Tibial nerve (tissue), 4 donors: ENCODE measurements around the gene ALG12.

Experiments
- EP300 ChIP-seq, 2 donors: sonication (generic); formaldehyde crosslinking; IDR thresholded peaks; one replicate each; pipeline ENCODE4 v1.6.1; 2017; ENCODE audit warnings: antibody characterized with exemption in 2 of 2, mild to moderate bottlenecking in 1 of 2
- POLR2A ChIP-seq, 2 donors: fragments of 450-650 bp; IDR thresholded peaks; one replicate each; pipeline ENCODE4 v1.6.1; 2017; ENCODE audit warnings: antibody characterized with exemption in 2 of 2, mild to moderate bottlenecking in 2 of 2, moderate library complexity in 2 of 2
- TF ChIP-seq, protein P1 (sequence below), 5 experiments: fragments of 200-600 bp in 3 of 5; fragments of 450-650 bp in 2 of 5; sonication (generic) in 3 of 5; IDR thresholded peaks; one replicate each; pipeline ENCODE4 v1.5.1; 2016 to 2019; ENCODE audit warnings: antibody characterized with exemption in 5 of 5, mild to moderate bottlenecking in 3 of 5, moderate library complexity in 2 of 5

DNA sequence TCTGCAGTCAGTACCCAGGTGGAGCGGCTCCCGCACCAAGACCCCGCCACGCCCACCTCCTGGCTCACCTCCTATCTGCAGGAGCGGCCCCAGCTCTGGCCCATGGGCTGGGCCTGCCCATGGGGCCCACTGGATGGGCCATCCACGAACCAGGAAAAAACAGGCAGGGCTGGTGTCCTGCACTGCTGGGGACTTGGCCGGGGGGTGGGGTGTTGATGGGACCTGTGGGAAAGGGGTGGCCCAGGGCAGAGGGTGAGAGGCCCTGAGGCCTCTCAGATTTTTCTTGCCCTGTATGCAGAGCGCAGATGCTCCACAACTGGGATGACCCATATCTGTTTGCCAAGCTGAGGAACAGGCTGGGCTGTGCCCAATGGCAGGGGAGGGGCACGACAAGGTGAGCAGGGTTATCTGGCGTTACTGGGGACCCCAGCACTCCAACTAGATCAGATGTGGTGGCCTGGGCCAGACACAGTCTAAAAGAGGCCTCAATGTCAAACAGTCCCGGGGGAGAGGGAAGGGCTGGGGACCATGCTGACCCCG is 39.7 kb upstream of the ALG12 start:
- no peak for TF ChIP-seq POLR2A (IDR thresholded peaks at IDR 0.05)
- TF ChIP-seq, protein P1, sequence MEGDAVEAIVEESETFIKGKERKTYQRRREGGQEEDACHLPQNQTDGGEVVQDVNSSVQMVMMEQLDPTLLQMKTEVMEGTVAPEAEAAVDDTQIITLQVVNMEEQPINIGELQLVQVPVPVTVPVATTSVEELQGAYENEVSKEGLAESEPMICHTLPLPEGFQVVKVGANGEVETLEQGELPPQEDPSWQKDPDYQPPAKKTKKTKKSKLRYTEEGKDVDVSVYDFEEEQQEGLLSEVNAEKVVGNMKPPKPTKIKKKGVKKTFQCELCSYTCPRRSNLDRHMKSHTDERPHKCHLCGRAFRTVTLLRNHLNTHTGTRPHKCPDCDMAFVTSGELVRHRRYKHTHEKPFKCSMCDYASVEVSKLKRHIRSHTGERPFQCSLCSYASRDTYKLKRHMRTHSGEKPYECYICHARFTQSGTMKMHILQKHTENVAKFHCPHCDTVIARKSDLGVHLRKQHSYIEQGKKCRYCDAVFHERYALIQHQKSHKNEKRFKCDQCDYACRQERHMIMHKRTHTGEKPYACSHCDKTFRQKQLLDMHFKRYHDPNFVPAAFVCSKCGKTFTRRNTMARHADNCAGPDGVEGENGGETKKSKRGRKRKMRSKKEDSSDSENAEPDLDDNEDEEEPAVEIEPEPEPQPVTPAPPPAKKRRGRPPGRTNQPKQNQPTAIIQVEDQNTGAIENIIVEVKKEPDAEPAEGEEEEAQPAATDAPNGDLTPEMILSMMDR (IDR thresholded peaks at IDR 0.05), result no peak
- TF ChIP-seq EP300 (IDR thresholded peaks at IDR 0.05), result no peak
